ENCODE data around the gene BECN2. TPM values are rescaled to one million over a fixed set of nuclear protein-coding genes. Genes with fewer than 3 reads are reported as not detected.

The BECN2 gene
- total RNA-seq, 2 experiments from 2014 or later = not detected

DNA sequence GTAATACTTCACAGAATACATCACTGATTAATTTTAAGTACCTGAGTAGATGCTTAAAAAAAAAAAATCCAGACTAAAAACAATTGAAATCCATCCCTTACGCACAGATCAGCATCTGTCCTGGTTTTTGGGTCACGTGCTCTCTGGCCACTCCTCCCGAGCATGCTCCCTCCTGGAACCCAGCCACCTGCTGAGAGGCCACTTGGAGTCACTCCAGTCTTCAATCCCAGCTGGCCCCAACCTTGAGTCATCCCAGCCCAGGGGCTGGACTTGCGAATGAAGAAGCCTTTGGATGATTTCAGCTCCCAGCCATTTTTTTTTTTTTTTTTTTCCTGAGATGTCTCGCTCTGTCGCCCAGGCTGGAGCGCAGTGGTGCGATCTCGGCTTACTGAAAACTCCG lies 32.5 kb downstream of the BECN2 start:
- Mint-ChIP-seq H3K4me3 (no peak overlapping the region), H3K36me3 (ENCODE audit: low read depth) (no peaks in the 10 kb centered on the region), H3K9me3 (no peaks in the 10 kb centered on the region), H3K27me3 (ENCODE audit: low read depth) (no peaks in the 10 kb centered on the region), H3K4me1 (ENCODE audit: low read depth) (no peaks in the 10 kb centered on the region), H3K27ac (no peak overlapping the region)
- no peak for DNase-seq
- CTCF ChIA-PET = interaction anchor here (0.8 kb wide), 1 partner anchor 124 kb away, joined by 3 read pairs; no protein-coding TSS in a partner anchor
- intact Hi-C loops (cut with micrococcal nuclease) = no loop called here

DNA sequence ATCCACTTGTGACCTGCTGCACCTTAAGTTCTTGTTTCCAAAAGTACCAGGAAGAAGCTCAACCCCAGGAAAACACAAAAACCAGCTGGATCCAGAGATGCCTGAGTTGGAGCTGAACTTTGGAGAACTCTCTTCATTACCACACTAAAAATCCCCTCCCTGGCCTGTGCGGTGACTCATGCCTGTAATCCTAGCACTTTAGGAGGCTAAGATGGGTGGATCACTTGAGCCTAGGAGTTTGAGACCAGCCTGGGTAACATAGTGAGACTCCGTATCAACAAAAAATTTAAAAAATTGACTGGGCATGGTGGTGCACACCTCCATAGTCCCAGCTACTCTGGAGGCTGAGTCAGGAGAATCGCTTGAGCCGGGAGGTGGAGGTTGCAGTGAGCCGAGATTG lies 35.2 kb downstream of the BECN2 start:
- Mint-ChIP-seq H3K9me3 (no peaks in the 10 kb centered on the region), H3K27me3 (ENCODE audit: low read depth) (peaks cover 1% of the 10 kb centered on the region), H3K4me1 (ENCODE audit: low read depth) (no peaks in the 10 kb centered on the region), H3K27ac (no peak overlapping the region), H3K36me3 (ENCODE audit: low read depth) (no peaks in the 10 kb centered on the region), H3K4me3 (no peak overlapping the region)
- CTCF ChIA-PET = interaction anchor here (1.0 kb wide), 1 partner anchor 382 kb away, joined by 5 read pairs; no protein-coding TSS in a partner anchor
- intact Hi-C loops (cut with micrococcal nuclease) = no loop called here
- DNase-seq = no peak

DNA sequence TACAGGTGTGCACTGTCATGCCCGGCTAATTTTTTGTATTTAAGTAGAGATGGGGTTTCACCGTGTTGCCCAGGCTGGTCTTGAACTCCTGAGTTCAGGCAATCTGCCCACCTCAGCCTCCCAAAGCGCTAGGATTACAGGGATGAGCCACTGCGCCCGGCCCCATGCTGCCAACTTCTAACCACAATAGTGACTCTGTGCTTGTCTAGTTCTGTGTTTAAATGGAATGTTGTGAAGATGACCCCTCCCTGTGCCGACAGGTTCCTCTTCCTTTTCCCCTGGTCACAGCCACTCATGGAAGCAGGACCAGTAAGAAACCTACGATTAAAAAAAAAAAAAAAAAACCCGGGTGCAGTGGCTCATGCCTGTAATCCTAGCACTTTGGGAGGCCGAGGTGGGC lies 36.6 kb downstream of the BECN2 start:
- Mint-ChIP-seq H3K27ac (no peak overlapping the region), H3K36me3 (ENCODE audit: low read depth) (no peaks in the 10 kb centered on the region), H3K4me1 (ENCODE audit: low read depth) (peaks cover 3% of the 10 kb centered on the region), H3K27me3 (ENCODE audit: low read depth) (peaks cover 1% of the 10 kb centered on the region), H3K4me3 (no peak overlapping the region), H3K9me3 (no peaks in the 10 kb centered on the region)
- intact Hi-C loops (cut with micrococcal nuclease) = no loop called here
- CTCF ChIA-PET = interaction anchor here (0.7 kb wide), 1 partner anchor 38 kb away, joined by 4 read pairs; no protein-coding TSS in a partner anchor
- DNase-seq = no peak

DNA sequence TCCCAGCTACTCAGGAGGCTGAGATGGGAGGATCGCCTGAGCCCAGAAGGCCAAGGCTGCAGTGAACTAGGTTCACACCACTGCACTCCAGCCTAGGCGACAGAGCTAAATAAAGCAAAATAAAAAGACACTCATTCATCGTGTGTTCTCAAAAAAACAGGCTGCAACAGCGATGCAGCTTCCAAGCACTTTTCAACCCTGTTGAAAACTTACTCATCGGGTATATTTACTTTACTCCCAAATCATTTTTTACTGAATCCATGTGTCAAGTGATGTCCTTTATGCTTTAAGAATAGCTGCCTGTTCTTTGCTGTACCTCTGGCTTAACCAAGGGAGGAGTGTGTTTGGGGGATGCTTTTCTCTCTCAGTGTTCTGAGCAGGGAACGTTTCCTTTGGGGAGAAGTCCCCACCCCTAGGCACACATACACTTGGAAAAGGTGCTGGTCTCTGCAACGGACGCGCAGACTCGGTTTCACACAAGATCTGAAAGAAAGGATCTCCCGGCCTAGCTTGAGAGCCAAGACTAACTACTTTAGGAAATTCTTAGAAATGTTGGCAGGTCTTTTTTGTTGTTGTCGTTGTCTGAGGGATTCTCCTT lies 39.9 kb downstream of the BECN2 start:
- H3K36me3 Mint-ChIP-seq (ENCODE audit: low read depth) = no peaks in the 10 kb centered on the region
- H3K27me3 Mint-ChIP-seq (ENCODE audit: low read depth) = peaks cover 1% of the 10 kb centered on the region
- peaks cover 3% of the 10 kb centered on the region for H3K4me1 Mint-ChIP-seq (ENCODE audit: low read depth)
- no peak overlapping the region for H3K4me3 Mint-ChIP-seq
- DNase-seq = no peak
- CTCF ChIA-PET = interaction anchor here (0.5 to 3.1 kb wide), 14 partner anchors 9 to 1257 kb away, joined by 3 to 20 read pairs (median 6); partner anchors contain the start of gene KMO
- intact Hi-C loops (cut with micrococcal nuclease) = loop anchor here (1.0 to 5.0 kb wide), 2 partner anchors 370 to 480 kb away; partner anchors contain the start of gene FH
- no peaks in the 10 kb centered on the region for H3K9me3 Mint-ChIP-seq
- H3K27ac Mint-ChIP-seq = no peak overlapping the region

DNA sequence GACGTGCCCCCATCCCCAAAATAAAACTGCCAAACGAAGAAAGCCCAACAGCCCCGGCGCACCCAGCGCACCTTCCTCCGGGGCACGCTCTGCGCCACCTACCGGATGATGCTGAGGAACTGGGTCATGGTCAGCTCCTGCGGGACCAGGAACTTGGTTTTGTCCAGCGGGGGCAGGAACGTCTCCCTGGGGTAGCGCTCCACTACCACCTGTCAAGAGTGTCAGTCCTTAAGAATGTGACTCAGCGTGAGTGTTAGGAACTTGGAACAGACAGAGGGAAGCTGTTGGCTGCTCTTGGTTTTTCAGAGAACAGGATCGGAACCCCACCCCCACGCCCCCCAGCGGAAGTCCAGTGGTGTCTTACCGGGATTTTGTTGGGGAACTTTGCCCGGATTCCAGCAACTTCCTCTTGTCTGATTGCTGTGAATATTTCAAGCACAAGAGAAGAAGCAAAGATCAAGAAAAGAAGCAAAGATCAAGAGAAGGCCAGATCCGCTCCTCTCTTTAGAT lies 40.9 kb downstream of the BECN2 start:
- Mint-ChIP-seq H3K36me3 (ENCODE audit: low read depth) (no peaks in the 10 kb centered on the region), H3K27ac (no peak overlapping the region), H3K27me3 (ENCODE audit: low read depth) (peaks cover 1% of the 10 kb centered on the region), H3K4me1 (ENCODE audit: low read depth) (peaks cover 3% of the 10 kb centered on the region), H3K4me3 (peak overlapping the region; percentile 54), H3K9me3 (no peaks in the 10 kb centered on the region)
- CTCF ChIA-PET = interaction anchor here (0.6 to 3.1 kb wide), 21 partner anchors 8 to 466 kb away, joined by 3 to 20 read pairs (median 5); partner anchors contain the start of gene KMO
- peak; percentile 68 for DNase-seq
- intact Hi-C loops (cut with micrococcal nuclease) = loop anchor here (1.0 to 5.0 kb wide), 5 partner anchors 102 to 481 kb away; partner anchors contain the start of gene FH

DNA sequence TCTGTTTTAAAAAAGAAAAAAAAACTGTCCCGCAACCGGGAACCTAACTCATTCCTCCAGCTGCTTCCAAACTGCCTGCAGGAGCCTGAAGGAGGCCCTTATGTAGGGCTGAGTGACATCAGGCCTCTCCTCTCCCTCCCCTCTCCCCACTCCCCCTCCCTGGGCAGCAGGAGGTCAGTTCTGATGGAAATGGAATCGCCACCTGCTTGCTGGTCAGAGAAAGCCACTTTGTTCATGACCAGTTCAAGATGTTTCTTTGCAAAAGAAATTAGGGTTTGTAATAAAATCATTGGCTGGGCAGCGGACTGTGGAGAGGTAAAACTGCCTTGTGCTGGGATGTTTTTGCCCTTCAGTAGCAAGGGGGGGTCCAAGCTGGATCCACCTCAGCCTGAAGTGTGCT lies 41.5 kb downstream of the BECN2 start, which contains the start of gene MAP1LC3C:
Gene MAP1LC3C (minus strand): TSS at position 73 of the 400 bp plus-strand sequence. CDS start 90 bp downstream, outside the sequence.
- H3K36me3 Mint-ChIP-seq (ENCODE audit: low read depth) = no peaks in the 10 kb centered on the region
- H3K27me3 Mint-ChIP-seq (ENCODE audit: low read depth) = peaks cover 1% of the 10 kb centered on the region
- peak within 1 kb of the TSS; percentile 54 for H3K4me3 Mint-ChIP-seq
- no peak for DNase-seq
- H3K9me3 Mint-ChIP-seq = no peaks in the 10 kb centered on the region
- intact Hi-C loops (cut with micrococcal nuclease) = loop anchor here (5.0 kb wide), 1 partner anchor 482 kb away; the partner anchor contains the start of gene FH
- peaks cover 3% of the 10 kb centered on the region for H3K4me1 Mint-ChIP-seq (ENCODE audit: low read depth)
- no peak within 1 kb of the TSS for H3K27ac Mint-ChIP-seq
- CTCF ChIA-PET = interaction anchor here (0.6 to 3.1 kb wide), 17 partner anchors 8 to 467 kb away, joined by 3 to 20 read pairs (median 5); partner anchors contain the start of gene KMO

DNA sequence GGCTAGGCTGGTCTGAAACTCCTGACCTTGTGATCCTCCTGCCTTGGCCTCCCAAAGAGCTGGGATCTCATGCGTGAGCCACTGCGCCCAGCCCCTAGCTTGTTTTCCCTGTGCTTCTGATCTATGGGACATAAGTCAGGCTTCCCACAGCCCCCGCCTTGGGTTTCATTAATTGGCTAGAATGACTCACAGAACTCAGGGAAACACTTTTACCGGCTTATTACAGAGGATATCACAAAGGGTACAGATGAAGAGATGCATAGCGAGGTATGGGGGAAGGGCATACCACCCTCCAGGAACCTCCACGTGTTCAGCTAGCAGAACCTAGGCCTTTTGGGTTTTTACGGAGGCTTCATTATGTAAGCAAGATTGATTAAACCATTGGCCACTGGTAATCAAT lies 42.9 kb downstream of the BECN2 start:
- Mint-ChIP-seq H3K4me3 (no peak overlapping the region), H3K4me1 (ENCODE audit: low read depth) (peaks cover 3% of the 10 kb centered on the region), H3K27me3 (ENCODE audit: low read depth) (peaks cover 1% of the 10 kb centered on the region), H3K36me3 (ENCODE audit: low read depth) (no peaks in the 10 kb centered on the region), H3K27ac (no peak overlapping the region), H3K9me3 (no peaks in the 10 kb centered on the region)
- no peak for DNase-seq
- intact Hi-C loops (cut with micrococcal nuclease) = no loop called here
- CTCF ChIA-PET = interaction anchor here (1.0 to 1.6 kb wide), 5 partner anchors 14 to 390 kb away, joined by 3 to 12 read pairs (median 3); partner anchors contain the start of gene BECN2

DNA sequence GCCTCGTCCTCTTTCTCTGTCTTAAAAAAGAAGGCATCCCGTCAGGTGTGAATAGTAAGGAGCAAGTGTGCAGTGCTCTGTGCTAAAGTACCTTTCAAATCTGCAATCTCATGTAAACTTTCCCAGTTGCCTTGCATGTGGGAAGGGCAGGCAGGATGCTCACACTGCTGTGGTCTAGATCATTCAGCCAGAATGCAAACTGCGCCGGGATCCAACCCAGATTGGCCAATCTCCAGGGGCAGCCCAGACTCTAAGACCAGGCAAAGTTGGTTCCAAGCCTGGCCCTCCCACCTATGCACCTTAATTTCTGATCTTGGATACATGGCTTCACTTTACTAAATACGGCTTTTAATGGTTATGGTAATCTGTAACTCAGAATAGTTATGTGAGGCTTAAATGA lies 44.5 kb downstream of the BECN2 start:
- DNase-seq = no peak
- Mint-ChIP-seq H3K4me1 (ENCODE audit: low read depth) (peaks cover 3% of the 10 kb centered on the region), H3K27me3 (ENCODE audit: low read depth) (peaks cover 1% of the 10 kb centered on the region), H3K27ac (no peak overlapping the region), H3K36me3 (ENCODE audit: low read depth) (no peaks in the 10 kb centered on the region), H3K4me3 (no peak overlapping the region), H3K9me3 (no peaks in the 10 kb centered on the region)
- CTCF ChIA-PET = interaction anchor here (0.6 kb wide), 1 partner anchor 474 kb away, joined by 3 read pairs; no protein-coding TSS in a partner anchor
- intact Hi-C loops (cut with micrococcal nuclease) = no loop called here

DNA sequence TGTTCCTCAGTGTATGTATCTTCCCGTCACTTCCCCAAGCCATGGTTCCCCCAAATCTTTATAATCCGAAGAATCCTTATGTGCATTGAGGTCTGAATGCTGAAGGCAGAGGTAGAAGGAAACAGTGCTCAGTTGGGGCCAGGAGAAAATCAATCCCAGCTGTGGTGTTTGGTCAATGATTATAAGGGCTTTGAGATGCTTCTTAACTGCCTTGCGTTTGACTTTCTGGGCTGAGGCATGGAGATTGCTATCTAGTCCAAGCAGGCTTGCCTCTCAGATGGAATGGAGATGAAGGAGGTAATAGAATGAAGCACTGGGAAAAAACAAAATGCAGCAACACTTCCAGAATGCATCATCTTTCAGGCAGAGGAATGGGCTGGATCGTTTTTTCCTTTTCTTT lies 44.9 kb downstream of the BECN2 start:
- no peak for DNase-seq
- Mint-ChIP-seq H3K36me3 (ENCODE audit: low read depth) (no peaks in the 10 kb centered on the region), H3K4me3 (no peak overlapping the region), H3K4me1 (ENCODE audit: low read depth) (peaks cover 3% of the 10 kb centered on the region), H3K9me3 (no peaks in the 10 kb centered on the region), H3K27me3 (ENCODE audit: low read depth) (peaks cover 1% of the 10 kb centered on the region), H3K27ac (no peak overlapping the region)
- CTCF ChIA-PET = interaction anchor here (0.6 kb wide), 1 partner anchor 475 kb away, joined by 3 read pairs; no protein-coding TSS in a partner anchor
- intact Hi-C loops (cut with micrococcal nuclease) = no loop called here

DNA sequence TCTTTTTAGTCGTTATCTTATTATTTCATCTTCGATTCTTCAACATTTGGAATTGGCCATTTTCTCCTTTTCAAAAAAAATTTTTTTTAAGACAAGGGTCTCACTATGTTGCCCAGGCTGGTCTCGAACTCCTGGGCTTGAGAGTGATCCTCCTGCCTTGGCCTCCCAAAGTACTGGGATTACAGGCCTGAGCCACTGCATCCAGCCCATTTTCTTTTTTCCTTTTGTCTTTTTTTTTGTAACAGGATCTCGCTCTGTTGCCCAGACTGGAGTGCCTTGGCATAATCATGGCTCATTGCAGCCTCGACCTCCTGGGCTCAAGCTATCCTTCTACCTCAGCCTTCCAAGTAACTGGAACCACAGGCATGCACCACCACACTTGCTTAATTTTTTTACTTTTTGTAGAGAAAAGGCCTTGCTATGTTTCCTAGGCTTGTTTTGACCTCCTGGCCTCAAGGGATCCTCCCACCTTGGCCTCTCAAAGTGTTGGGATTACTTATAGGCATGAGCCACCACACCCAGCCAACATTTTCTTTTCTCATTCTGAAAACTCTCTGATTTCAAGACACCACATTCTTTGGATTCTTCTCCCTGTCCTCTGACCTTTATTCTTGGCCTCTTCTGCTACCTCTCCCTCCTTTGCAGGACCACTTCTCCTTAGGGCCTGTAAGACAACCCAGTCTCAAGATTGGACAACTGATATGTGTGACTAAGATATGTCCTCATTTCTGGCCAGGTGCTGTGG lies 47.4 kb downstream of the BECN2 start:
- intact Hi-C loops (cut with micrococcal nuclease) = no loop called here
- no peak for DNase-seq
- no peaks in the 10 kb centered on the region for H3K36me3 Mint-ChIP-seq (ENCODE audit: low read depth)
- no peak overlapping the region for H3K27ac Mint-ChIP-seq
- no peak overlapping the region for H3K4me3 Mint-ChIP-seq
- no peaks in the 10 kb centered on the region for H3K9me3 Mint-ChIP-seq
- H3K27me3 Mint-ChIP-seq (ENCODE audit: low read depth) = peaks cover 2% of the 10 kb centered on the region
- CTCF ChIA-PET = interaction anchor here (0.8 kb wide), 1 partner anchor 12 kb away, joined by 3 read pairs; no protein-coding TSS in a partner anchor
- no peaks in the 10 kb centered on the region for H3K4me1 Mint-ChIP-seq (ENCODE audit: low read depth)

DNA sequence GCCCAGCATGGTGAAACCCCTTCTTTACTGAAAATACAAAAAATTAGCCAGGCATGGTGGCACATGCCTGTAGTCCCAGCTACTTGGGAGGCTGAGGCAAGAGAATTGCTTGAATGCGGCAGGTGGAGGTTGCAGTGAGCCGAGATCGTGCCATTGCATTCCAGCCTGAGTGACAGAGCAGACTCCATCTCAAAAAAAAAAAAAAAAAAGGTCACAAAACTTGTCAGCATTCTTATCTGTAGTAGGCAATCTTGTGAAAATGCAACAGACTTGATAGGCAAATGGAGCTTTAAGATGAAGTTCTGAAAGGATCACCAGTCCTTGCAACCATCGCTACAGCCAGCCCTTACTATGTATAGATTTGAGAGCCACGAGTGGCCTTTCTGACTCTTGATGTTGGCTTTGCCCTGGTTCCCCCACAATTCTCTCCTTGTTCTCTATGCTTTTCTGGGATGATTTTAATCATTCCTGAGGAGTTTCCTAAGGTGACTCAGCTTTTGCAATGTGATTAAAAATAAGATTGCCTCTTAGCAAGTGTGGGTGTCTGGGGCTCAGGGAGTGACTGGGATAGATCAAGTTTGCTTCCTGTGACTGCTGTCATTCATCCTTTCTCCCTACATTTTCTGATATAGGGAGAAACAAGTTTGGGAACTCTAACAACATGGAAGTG lies 48.4 kb downstream of the BECN2 start:
- Mint-ChIP-seq H3K27ac (no peak overlapping the region), H3K9me3 (no peaks in the 10 kb centered on the region), H3K4me1 (ENCODE audit: low read depth) (no peaks in the 10 kb centered on the region), H3K4me3 (no peak overlapping the region), H3K27me3 (ENCODE audit: low read depth) (peaks cover 2% of the 10 kb centered on the region), H3K36me3 (ENCODE audit: low read depth) (no peaks in the 10 kb centered on the region)
- intact Hi-C loops (cut with micrococcal nuclease) = no loop called here
- no peak for DNase-seq
- CTCF ChIA-PET = interaction anchor here (0.8 to 2.1 kb wide), 4 partner anchors 8 to 395 kb away, joined by 3 to 8 read pairs (median 4); partner anchors contain the start of gene MAP1LC3C

Data from activated naive CD4-positive, alpha-beta T cell treated with anti-CD3 and anti-CD28 coated beads for 36 hours (primary cell).